IMR-90 (cell line): Measurements from ENCODE around the gene STK36. TPM values are rescaled to one million over a fixed set of nuclear protein-coding genes. Genes with fewer than 3 reads are reported as not detected.

Experiments
- ATAC-seq: fragments of 200-7000 bp; cut with Tn5 transposase; 2 replicates; pipeline ENCODE4 v1.9.1; 2020; ENCODE audit warnings: low read depth, mild to moderate bottlenecking, moderate library complexity
- BruUV-seq: library from RNA; stranded (reverse); fragments of 400-500 nt; replicated peaks from 2 replicates; lab custom pipeline; 2021; lab: Mats Ljungman, UMichigan
- CTCF ChIA-PET: fragments of 300-600 bp; formaldehyde crosslinking; extraction: SDS; loops from one replicate; lab custom pipeline; 2021; ENCODE audit warnings: antibody characterized with exemption; lab: Yijun Ruan, JAX
- POLR2A ChIA-PET: fragments of 300-600 bp; sonication (Branson Sonifier 250); formaldehyde crosslinking; loops from one replicate; lab custom pipeline; 2022; ENCODE audit warnings: antibody characterized with exemption; ENCODE audit not compliant: unreplicated experiment; lab: Charles Lee
- DNase-seq: peaks from one replicate; pipeline ENCODE4 v3.0.0; 2013
- H2AFZ ChIP-seq: replicated peaks from 2 replicates; pipeline ENCODE3; 2013; ENCODE audit warnings: low read length, mild to moderate bottlenecking; ENCODE audit not compliant: poor library complexity
- H2AK5ac ChIP-seq: 2 replicates; pipeline ENCODE4 v1.6.1; 2013; ENCODE audit warnings: low read depth, low read length, inconsistent platforms
- H2AK9ac ChIP-seq: replicated peaks from 2 replicates; pipeline ENCODE3; 2013; ENCODE audit warnings: mild to moderate bottlenecking, low read depth, low read length, moderate library complexity; ENCODE audit not compliant: poor library complexity
- H2BK120ac ChIP-seq: 2 replicates; pipeline ENCODE4 v1.6.1; 2013; ENCODE audit warnings: low read depth, low read length, inconsistent platforms
- H2BK15ac ChIP-seq: 3 replicates; pipeline ENCODE4 v1.6.1; 2013; ENCODE audit warnings: low read depth, low read length, inconsistent platforms
- H2BK20ac ChIP-seq: 2 replicates; pipeline ENCODE4 v1.6.1; 2013; ENCODE audit warnings: low read depth, mild to moderate bottlenecking, inconsistent platforms, low read length, moderate library complexity
- H2BK5ac ChIP-seq: 2 replicates; pipeline ENCODE4 v1.6.1; 2013; ENCODE audit warnings: mild to moderate bottlenecking, low read depth, low read length, inconsistent platforms; ENCODE audit not compliant: poor library complexity, severe bottlenecking
- H3K14ac ChIP-seq: replicated peaks from 2 replicates; pipeline ENCODE4 v1.6.1; 2013; ENCODE audit warnings: low read depth, low read length, inconsistent platforms
- H3K18ac ChIP-seq: 2 replicates; pipeline ENCODE4 v1.6.1; 2013; ENCODE audit warnings: low read depth, low read length, control low read depth
- H3K23ac ChIP-seq: 2 replicates; pipeline ENCODE4 v1.6.1; 2013; ENCODE audit warnings: low read depth, low read length, inconsistent platforms
- H3K27ac ChIP-seq: 2 replicates; pipeline ENCODE4 v1.5.1; 2013; ENCODE audit warnings: mild to moderate bottlenecking, control low read depth, low read length; ENCODE audit not compliant: insufficient read depth
- H3K27me3 ChIP-seq: 2 replicates; pipeline ENCODE4 v1.6.1; 2013; ENCODE audit warnings: low read length; ENCODE audit not compliant: control insufficient read depth, insufficient read depth
- H3K36me3 ChIP-seq: 2 replicates; pipeline ENCODE4 v1.6.1; 2013; ENCODE audit warnings: low read length, mixed read lengths; ENCODE audit not compliant: control insufficient read depth, insufficient read depth
- H3K4ac ChIP-seq: 2 replicates; pipeline ENCODE4 v1.6.1; 2013; ENCODE audit warnings: low read depth, low read length, inconsistent platforms
- H3K4me1 ChIP-seq: 2 replicates; pipeline ENCODE4 v1.6.1; 2013; ENCODE audit warnings: low read length, mixed read lengths; ENCODE audit not compliant: control insufficient read depth, insufficient read depth
- H3K4me2 ChIP-seq: 2 replicates; pipeline ENCODE4 v1.6.1; 2013; ENCODE audit warnings: low read depth, mild to moderate bottlenecking, control low read depth, low read length, moderate library complexity
- H3K4me3 ChIP-seq: 2 replicates; pipeline ENCODE4 v1.5.1; 2013; ENCODE audit warnings: low read depth, mild to moderate bottlenecking, control low read depth, low read length, moderate library complexity; ENCODE audit not compliant: insufficient read depth
- H3K56ac ChIP-seq: 2 replicates; pipeline ENCODE4 v1.6.1; 2013; ENCODE audit warnings: low read length, inconsistent platforms; ENCODE audit not compliant: insufficient read depth; ENCODE audit errors: extremely low read depth
- H3K79me1 ChIP-seq, 2 experiments: 2 replicates each; pipeline ENCODE4 v1.6.1; 2013; ENCODE audit warnings: low read length in 2 of 2, inconsistent platforms in 1 of 2, low read depth in 1 of 2
- H3K9ac ChIP-seq: 2 replicates; pipeline ENCODE4 v1.6.1; 2013; ENCODE audit warnings: low read depth, low read length, control low read depth
- H3K9me1 ChIP-seq: 2 replicates; pipeline ENCODE4 v1.6.1; 2013; ENCODE audit warnings: low read length, inconsistent platforms; ENCODE audit not compliant: insufficient read depth
- H3K9me3 ChIP-seq: 2 replicates; pipeline ENCODE4 v1.6.1; 2013; ENCODE audit warnings: low read length; ENCODE audit not compliant: control insufficient read depth, insufficient read depth
- H4K20me1 ChIP-seq: 2 replicates; pipeline ENCODE4 v1.6.1; 2013; ENCODE audit warnings: low read length, inconsistent platforms; ENCODE audit not compliant: insufficient read depth
- H4K5ac ChIP-seq: 2 replicates; pipeline ENCODE4 v1.6.1; 2013; ENCODE audit warnings: mild to moderate bottlenecking, low read depth, low read length, control low read depth
- H4K8ac ChIP-seq, 2 experiments: 2 replicates each; pipeline ENCODE4 v1.6.1; 2013; ENCODE audit warnings: low read depth in 2 of 2, low read length in 2 of 2, control low read depth in 1 of 2, inconsistent platforms in 1 of 2
- H4K91ac ChIP-seq: 2 replicates; pipeline ENCODE4 v1.6.1; 2013; ENCODE audit warnings: low read depth, low read length, inconsistent platforms; ENCODE audit not compliant: insufficient read depth
- BHLHE40 ChIP-seq: fragments of 150-350 bp; IDR thresholded peaks from 2 replicates; pipeline ENCODE4 v1.6.1; 2016; ENCODE audit warnings: mild to moderate bottlenecking, low read depth, low read length
- CEBPB ChIP-seq: IDR thresholded peaks from 2 replicates; pipeline ENCODE4 v1.6.1; 2012; ENCODE audit warnings: low read depth, low read length, improper control_type of control experiment
- CHD1 ChIP-seq: IDR thresholded peaks from 2 replicates; pipeline ENCODE4 v1.6.1; 2012; ENCODE audit warnings: low read depth, low read length, improper control_type of control experiment
- ELK1 ChIP-seq: fragments of 150-350 bp; IDR thresholded peaks from 2 replicates; pipeline ENCODE4 v1.6.1; 2016; ENCODE audit warnings: low read depth, mild to moderate bottlenecking, low read length, moderate library complexity, borderline replicate concordance
- MAFK ChIP-seq: IDR thresholded peaks from 2 replicates; pipeline ENCODE4 v1.6.1; 2012; ENCODE audit warnings: low read depth, low read length, improper control_type of control experiment
- MAZ ChIP-seq: IDR thresholded peaks from 2 replicates; pipeline ENCODE4 v1.6.1; 2012; ENCODE audit warnings: low read depth, mild to moderate bottlenecking, low read length, improper control_type of control experiment, moderate library complexity, borderline replicate concordance
- MXI1 ChIP-seq: IDR thresholded peaks from 2 replicates; pipeline ENCODE4 v1.6.1; 2012; ENCODE audit warnings: low read depth, mild to moderate bottlenecking, low read length, moderate library complexity, borderline replicate concordance
- POLR2A ChIP-seq: IDR thresholded peaks from 2 replicates; pipeline ENCODE4 v1.6.1; 2012; ENCODE audit warnings: mild to moderate bottlenecking, low read depth, low read length
- RAD21 ChIP-seq: IDR thresholded peaks from 2 replicates; pipeline ENCODE4 v1.6.1; 2012; ENCODE audit warnings: low read length, improper control_type of control experiment
- RCOR1 ChIP-seq: IDR thresholded peaks from 2 replicates; pipeline ENCODE4 v1.6.1; 2012; ENCODE audit warnings: mild to moderate bottlenecking, low read length, improper control_type of control experiment; ENCODE audit not compliant: insufficient replicate concordance
- RFX5 ChIP-seq: IDR thresholded peaks from 2 replicates; pipeline ENCODE4 v1.8.0; 2012; ENCODE audit warnings: low read depth, mild to moderate bottlenecking, low read length, moderate library complexity
- SMC3 ChIP-seq: fragments of 150-350 bp; IDR thresholded peaks from 2 replicates; pipeline ENCODE4 v1.6.1; 2016; ENCODE audit warnings: low read depth, mild to moderate bottlenecking, antibody characterized with exemption, low read length, moderate library complexity
- USF2 ChIP-seq: fragments of 150-350 bp; IDR thresholded peaks from 2 replicates; pipeline ENCODE4 v1.6.1; 2017; ENCODE audit warnings: mild to moderate bottlenecking, antibody characterized with exemption, low read length, low read depth
- WGBS, 2 experiments: methylation state at CpG; one replicate each; pipeline versions ENCODE4 v1.1.5 to v1.1.7; 2013; ENCODE audit warnings: missing lambda C conversion rate in 2 of 2; ENCODE audit not compliant: insufficient read length in 1 of 2; ENCODE audit errors: extremely low coverage in 2 of 2; 5-methylcytosine and 5-hydroxymethylcytosine counted together
- dilution Hi-C: fragments of 300-500 bp; cut with HindIII; formaldehyde crosslinking; loops from one replicate; pipeline ENCODE4 v1.14.3; 2018; ENCODE audit warnings: low sequenced_read_pairs; ENCODE audit not compliant: unreplicated experiment
- in situ Hi-C: fragments of 300-500 bp; cut with MboI; formaldehyde crosslinking; loops from 3 replicates; pipeline ENCODE4 v1.14.3; 2019; ENCODE audit warnings: low sequenced_read_pairs, inconsistent platforms, mixed read lengths
- intact Hi-C: fragments of 100-400 bp; cut with micrococcal nuclease; formaldehyde crosslinking; loops from 2 replicates; pipeline ENCODE4 v1.10.0; 2022
- polyA plus RNA-seq, 3 experiments: library from polyadenylated mRNA; depleted of rRNA; stranded (reverse); fragments of >200 nt; gene quantifications; 2 replicates each; pipeline ENCODE4 v1.2.3, GENCODE V29; 2012; ENCODE audit warnings: low replicate concordance in 1 of 3
- total RNA-seq: library from RNA; depleted of rRNA; stranded (reverse); fragments of >200 nt; gene quantifications from 2 replicates; pipeline ENCODE4 v1.2.3, GENCODE V29; 2012

STK36 gene
- total and polyA plus RNA-seq, 2 of the 4 experiments (the other 2 are of a cell fraction): 17.6 to 44.5 TPM

GRCh38 chr2:218627939-218628338, 43.9 kb upstream of the STK36 start:
- TF ChIP-seq RCOR1 (no peak), POLR2A (no peak), BHLHE40 (no peak), MAFK (no peak), SMC3 (no peak), RFX5 (no peak), RAD21 (no peak), ELK1 (no peak), MAZ (no peak), MXI1 (no peak), CHD1 (no peak), CEBPB (no peak), USF2 (no peak)
- POLR2A ChIA-PET: no interaction called here
- no peak overlapping the region for H4K8ac ChIP-seq
- H4K5ac ChIP-seq: no peak overlapping the region
- 100% methylated on average over 3 of the region's 4 CpGs; no CpG with 5 or more reads in 1 of the 2 experiments for whole genome bisulfite sequencing, 2 experiments
- no peak overlapping the region for H3K4me3 ChIP-seq
- no peak overlapping the region for H2AFZ ChIP-seq
- no peak overlapping the region for H2BK120ac ChIP-seq
- no peak overlapping the region for H3K9ac ChIP-seq
- H3K4ac ChIP-seq: no peak overlapping the region
- H3K36me3 ChIP-seq: no peaks in the 10 kb centered on the region
- H4K20me1 ChIP-seq: no peaks in the 10 kb centered on the region
- BruUV-seq: no TSS peak
- H3K27ac ChIP-seq: no peak overlapping the region
- CTCF ChIA-PET: no interaction called here
- H3K14ac ChIP-seq: no peak overlapping the region
- ATAC-seq (no peak), DNase-seq (no peak)
- no peaks in the 10 kb centered on the region for H3K27me3 ChIP-seq
- in situ Hi-C loops (no loop called here), intact Hi-C loops (no loop called here), dilution Hi-C loops (no loop called here)
- no peak overlapping the region for H2BK20ac ChIP-seq
- no peaks in the 10 kb centered on the region for H3K9me3 ChIP-seq
- no peaks in the 10 kb centered on the region for H3K79me1 ChIP-seq
- no peak overlapping the region for H3K18ac ChIP-seq
- H4K91ac ChIP-seq: no peak overlapping the region
- H3K23ac ChIP-seq: no peak overlapping the region
- no peak overlapping the region for H2AK9ac ChIP-seq
- H2AK5ac ChIP-seq: no peak overlapping the region
- H2BK5ac ChIP-seq: no peak overlapping the region
- H2BK15ac ChIP-seq: no peak overlapping the region
- H3K4me2 ChIP-seq: no peak overlapping the region
- H3K9me1 ChIP-seq: peaks cover 3% of the 10 kb centered on the region; the same call in 1 of the 2 replicates
- peaks cover 3% of the 10 kb centered on the region for H3K4me1 ChIP-seq
- no peak overlapping the region for H3K56ac ChIP-seq
